NCI-H460 (cell line): Measurements from ENCODE around the gene FMN1. TPM values are rescaled to one million over a fixed set of nuclear protein-coding genes. Genes with fewer than 3 reads are reported as not detected.

Experiments used
- DNase-seq: peaks from one replicate; pipeline ENCODE4 v3.0.0-alpha.2; 2016; ENCODE audit warnings: low read depth; ENCODE audit errors: extremely low read depth
- small RNA-seq, 2 experiments: library from RNA; depleted of rRNA; stranded (forward); fragments of <200 nt; gene quantifications; one replicate each; pipeline ENCODE3, GENCODE V24; 2014
- total RNA-seq: library from RNA; depleted of rRNA; stranded (reverse); fragments of >200 nt; shearing (Covaris generic); gene quantifications from 2 replicates; pipeline ENCODE4 v1.2.3, GENCODE V29; 2014; rRNA removed

The FMN1 gene
- total RNA-seq, 1 experiment from 2014 or later: 1.4 TPM

DNA sequence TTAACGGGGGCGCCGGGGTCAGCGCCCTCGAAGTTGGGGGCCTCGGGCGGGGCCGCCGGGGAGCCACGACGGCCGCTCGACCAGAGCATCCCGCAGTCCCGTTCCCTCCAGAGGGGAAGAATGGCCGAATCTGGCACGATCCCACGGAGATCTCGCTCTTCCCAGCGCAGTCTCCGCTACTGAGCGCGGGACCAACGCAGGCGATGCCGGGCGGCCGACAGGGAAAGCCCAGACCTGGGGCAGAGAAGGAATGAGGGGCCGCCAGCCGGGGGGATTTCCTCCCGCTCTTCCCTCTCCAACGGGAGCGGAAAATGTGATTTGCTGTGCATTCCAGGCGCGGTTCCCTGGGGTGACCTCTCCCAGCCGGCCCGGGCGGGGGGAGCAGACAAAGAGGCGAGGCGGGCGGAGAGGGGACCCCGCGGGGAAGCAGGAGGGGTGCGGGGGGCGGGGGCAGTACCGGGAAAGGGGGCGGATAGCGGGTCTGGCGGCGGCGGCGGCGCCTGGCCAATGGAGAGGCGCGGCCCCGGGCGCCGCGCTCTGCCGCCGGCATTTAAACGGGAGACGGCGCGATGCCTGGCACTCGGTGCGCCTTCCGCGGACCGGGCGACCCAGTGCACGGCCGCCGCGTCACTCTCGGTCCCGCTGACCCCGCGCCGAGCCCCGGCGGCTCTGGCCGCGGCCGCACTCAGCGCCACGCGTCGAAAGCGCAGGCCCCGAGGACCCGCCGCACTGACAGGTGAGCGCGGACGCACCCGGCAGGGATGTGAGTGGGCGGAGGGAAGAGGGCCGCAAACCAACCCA is 476.9 kb downstream of the FMN1 start, which contains the start of gene GREM1:
Gene GREM1 (plus strand): TSS at position 579 of the 801 bp plus-strand sequence. CDS start 12,687 bp downstream, outside the sequence.
- DNase-seq: no peak

DNA sequence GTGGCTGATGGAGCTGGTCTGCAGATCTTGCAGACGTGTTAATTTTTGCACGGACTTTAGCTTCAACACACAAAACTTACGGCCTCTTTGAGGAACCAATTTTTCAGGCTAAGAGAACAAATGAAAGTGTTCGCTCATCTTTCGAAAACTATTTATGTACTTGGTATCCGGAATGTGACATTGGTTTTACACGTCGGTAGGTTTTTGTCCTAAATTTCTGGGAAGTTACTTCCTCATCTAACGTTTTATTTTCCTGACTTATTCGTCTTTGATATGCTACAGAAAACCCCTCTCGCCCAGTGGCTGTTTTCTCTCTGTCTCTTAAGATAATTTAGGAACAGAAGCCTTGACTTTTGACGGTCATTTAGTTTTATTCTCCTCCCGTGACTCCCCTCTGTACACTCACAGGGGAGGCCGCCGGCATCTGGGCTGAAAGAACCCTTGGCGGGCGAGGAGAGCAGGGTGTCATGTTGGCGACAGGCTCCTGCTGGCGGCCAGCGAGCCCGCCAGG is 477.5 kb downstream of the FMN1 start:
- DNase-seq: no peak

DNA sequence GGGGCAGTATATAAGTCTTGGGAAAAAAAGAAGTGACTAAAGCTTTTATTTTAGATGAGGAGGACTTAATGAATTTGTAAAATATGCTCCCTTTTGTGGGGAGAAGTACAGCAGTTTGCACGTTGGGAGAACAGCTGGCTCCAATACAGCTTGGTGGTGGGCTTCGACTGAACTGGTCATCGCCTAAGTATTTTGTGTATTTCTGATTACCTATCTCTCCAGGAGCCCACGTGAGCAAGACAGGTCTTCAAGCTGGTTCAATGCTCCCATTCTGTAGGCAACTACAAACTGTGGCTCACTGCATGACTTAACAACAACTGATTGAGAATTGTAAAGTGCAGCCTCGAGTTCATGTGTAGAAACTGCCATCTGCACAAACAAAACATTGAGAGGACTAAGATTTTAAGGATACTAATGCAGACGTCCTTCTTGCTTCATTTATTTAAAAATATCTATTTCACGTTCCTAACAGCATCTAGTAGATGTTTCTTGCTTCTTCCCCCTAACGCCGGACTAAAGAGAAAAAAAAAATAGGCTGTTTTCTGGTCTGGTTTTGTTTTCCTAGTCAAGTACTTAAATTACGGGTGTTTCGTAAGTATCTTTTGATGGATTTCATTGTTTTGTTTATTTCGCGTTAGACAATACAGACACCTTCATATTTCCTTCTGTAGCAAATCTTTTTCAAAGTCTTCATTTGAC is 478.1 kb downstream of the FMN1 start:
- DNase-seq: no peak

Small RNA genes lying within 50 kb of the gene (small RNA-seq; reads per million reads assigned to genes)
- 0 reads per million in 2 experiments for gene RF00591

Other genes with a start within 250 kb of the FMN1 start
- gene RYR3, start 116.3 kb upstream of the FMN1 start, total RNA-seq: not detected in 2 replicates